Activated CD8-positive, alpha-beta memory T cell treated with anti-CD3 and anti-CD28 coated beads, Interleukin-2, amount 50 U/mL, for 1 hour (primary cell): ENCODE data around the gene ATF6.

Experiments
- DNase-seq: peaks from one replicate; pipeline ENCODE4 v3.0.0-alpha.2; 2020; ENCODE audit errors: extremely low read depth

ATF6 gene

GRCh38 chr1:161999301-162000052, 233.4 kb downstream of the ATF6 start:
- DNase-seq = no peak

GRCh38 chr1:162000053-162000420, 233.9 kb downstream of the ATF6 start:
- DNase-seq = no peak

- DNase-seq = no peak
These were observed 237.1 kb downstream of the ATF6 start for GRCh38 chr1:162003061-162003829.

GRCh38 chr1:162003830-162004215, 237.7 kb downstream of the ATF6 start:
- DNase-seq = no peak

- no peak for DNase-seq
These were observed 238.4 kb downstream of the ATF6 start for GRCh38 chr1:162004441-162004950.

- no peak for DNase-seq
These were observed 240.0 kb downstream of the ATF6 start for GRCh38 chr1:162006081-162006480.

- DNase-seq = no peak
These were observed 241.3 kb downstream of the ATF6 start for GRCh38 chr1:162007466-162007865.

- no peak for DNase-seq
These were observed 242.7 kb downstream of the ATF6 start for GRCh38 chr1:162008799-162009198.

GRCh38 chr1:162009501-162010174, 243.5 kb downstream of the ATF6 start:
- DNase-seq = no peak

- DNase-seq = no peak
These were observed 244.0 kb downstream of the ATF6 start for GRCh38 chr1:162010175-162010506.

GRCh38 chr1:162011337-162012012, 245.4 kb downstream of the ATF6 start:
- no peak for DNase-seq

GRCh38 chr1:162013289-162013688, 247.2 kb downstream of the ATF6 start:
- no peak for DNase-seq
